HUES64 (cell line): ENCODE data around the gene TSR3.

Experiments
- H3K27ac ChIP-seq: 2 replicates; pipeline ENCODE4 v1.7.0; 2013; ENCODE audit warnings: low read depth, low read length, inconsistent platforms
- H3K27me3 ChIP-seq: 2 replicates; pipeline ENCODE4 v1.6.1; 2013; ENCODE audit warnings: mild to moderate bottlenecking, low read length; ENCODE audit not compliant: insufficient read depth
- H3K36me3 ChIP-seq: 2 replicates; pipeline ENCODE4 v1.6.1; 2013; ENCODE audit warnings: mild to moderate bottlenecking, low read length; ENCODE audit not compliant: insufficient read depth
- H3K4me1 ChIP-seq: 2 replicates; pipeline ENCODE4 v1.6.1; 2013; ENCODE audit warnings: mild to moderate bottlenecking, low read length, moderate library complexity; ENCODE audit not compliant: insufficient read depth
- H3K4me3 ChIP-seq: 2 replicates; pipeline ENCODE4 v1.5.1; 2013; ENCODE audit warnings: mild to moderate bottlenecking, low read length, moderate library complexity
- H3K9ac ChIP-seq: 2 replicates; pipeline ENCODE4 v1.6.1; 2013; ENCODE audit warnings: mild to moderate bottlenecking, low read depth, low read length
- H3K9me3 ChIP-seq: 2 replicates; pipeline ENCODE4 v1.6.1; 2013; ENCODE audit warnings: low read depth, low read length; ENCODE audit not compliant: insufficient read depth
- WGBS: fragments of 150-250, 120-280 bp; methylation state at CpG from one replicate; pipeline ENCODE4 v1.1.7; 2013; ENCODE audit warnings: missing lambda C conversion rate; 5-methylcytosine and 5-hydroxymethylcytosine counted together

TSR3 gene

GRCh38 chr16:1327619-1327947 lies 24.1 kb downstream of the TSR3 start:
- H3K4me1 ChIP-seq = peaks cover 6% of the 10 kb centered on the region; the same call in 1 of the 2 replicates
- no peak overlapping the region for H3K9ac ChIP-seq
- H3K27ac ChIP-seq = no peak overlapping the region; the same call in 1 of the 2 replicates
- no peaks in the 10 kb centered on the region for H3K9me3 ChIP-seq
- no peak overlapping the region for H3K4me3 ChIP-seq
- peaks cover 25% of the 10 kb centered on the region for H3K36me3 ChIP-seq
- WGBS = 72% methylated on average over 5 of the region's 5 CpGs
- H3K27me3 ChIP-seq = peaks cover 11% of the 10 kb centered on the region

GRCh38 chr16:1326946-1327618 lies 24.6 kb downstream of the TSR3 start:
- no peaks in the 10 kb centered on the region for H3K9me3 ChIP-seq
- no peak overlapping the region; the same call in 1 of the 2 replicates for H3K27ac ChIP-seq
- no peak overlapping the region for H3K4me3 ChIP-seq
- H3K4me1 ChIP-seq = peaks cover 3% of the 10 kb centered on the region; the same call in 1 of the 2 replicates
- H3K9ac ChIP-seq = no peak overlapping the region
- peaks cover 29% of the 10 kb centered on the region for H3K36me3 ChIP-seq
- peaks cover 6% of the 10 kb centered on the region for H3K27me3 ChIP-seq
- WGBS = 86% methylated on average over 17 of the region's 17 CpGs

- 84% methylated on average over 16 of the region's 17 CpGs for WGBS
- no peak overlapping the region; the same call in 1 of the 2 replicates for H3K27ac ChIP-seq
These were observed 25.3 kb downstream of the TSR3 start for GRCh38 chr16:1326391-1326790.

GRCh38 chr16:1325673-1326371 lies 25.9 kb downstream of the TSR3 start:
- H3K36me3 ChIP-seq = peaks cover 41% of the 10 kb centered on the region
- WGBS = 85% methylated on average over 20 of the region's 20 CpGs
- H3K9me3 ChIP-seq = no peaks in the 10 kb centered on the region
- H3K9ac ChIP-seq = no peak overlapping the region
- no peaks in the 10 kb centered on the region for H3K27me3 ChIP-seq
- H3K4me3 ChIP-seq = no peak overlapping the region
- H3K4me1 ChIP-seq = no peaks in the 10 kb centered on the region
- H3K27ac ChIP-seq = peak overlapping the region; percentile 41; the same call in 1 of the 2 replicates

More at GRCh38 chr16:1326391-1326790, 25.3 kb downstream of the TSR3 start:
- Histone ChIP-seq H3K27me3 (no peaks in the 10 kb centered on the region; the same call in 1 of the 2 replicates), H3K9me3 (no peaks in the 10 kb centered on the region), H3K4me1 (no peaks in the 10 kb centered on the region), H3K36me3 (peaks cover 35% of the 10 kb centered on the region), H3K9ac (no peak overlapping the region), H3K4me3 (no peak overlapping the region)

- H3K4me3 ChIP-seq = no peak overlapping the region
- H3K9ac ChIP-seq = no peak overlapping the region
- no peaks in the 10 kb centered on the region for H3K27me3 ChIP-seq
- WGBS = 91% methylated on average over 15 of the region's 15 CpGs
- H3K27ac ChIP-seq = no peak overlapping the region
- peaks cover 47% of the 10 kb centered on the region for H3K36me3 ChIP-seq
- no peaks in the 10 kb centered on the region for H3K9me3 ChIP-seq
- H3K4me1 ChIP-seq = no peaks in the 10 kb centered on the region
These were observed 26.4 kb downstream of the TSR3 start for GRCh38 chr16:1325261-1325660.

- no peak overlapping the region for H3K9ac ChIP-seq
- H3K9me3 ChIP-seq = no peaks in the 10 kb centered on the region
- no peaks in the 10 kb centered on the region for H3K4me1 ChIP-seq
- WGBS = 88% methylated on average over 22 of the region's 22 CpGs
- no peaks in the 10 kb centered on the region for H3K27me3 ChIP-seq
- H3K36me3 ChIP-seq = peaks cover 56% of the 10 kb centered on the region
- no peak overlapping the region for H3K4me3 ChIP-seq
- H3K27ac ChIP-seq = no peak overlapping the region
These were observed 27.3 kb downstream of the TSR3 start for GRCh38 chr16:1324286-1324826.

- H3K9me3 ChIP-seq = no peaks in the 10 kb centered on the region
- H3K4me1 ChIP-seq = no peaks in the 10 kb centered on the region
- H3K27me3 ChIP-seq = no peaks in the 10 kb centered on the region
- H3K36me3 ChIP-seq = peaks cover 64% of the 10 kb centered on the region
- no peak overlapping the region for H3K4me3 ChIP-seq
- 95% methylated on average over 35 of the region's 35 CpGs for WGBS
- no peak overlapping the region for H3K9ac ChIP-seq
- H3K27ac ChIP-seq = no peak overlapping the region
These were observed 28.1 kb downstream of the TSR3 start for GRCh38 chr16:1323296-1324239.

GRCh38 chr16:1322407-1322806 lies 29.3 kb downstream of the TSR3 start:
- H3K4me1 ChIP-seq = no peaks in the 10 kb centered on the region
- no peak overlapping the region for H3K9ac ChIP-seq
- H3K27ac ChIP-seq = no peak overlapping the region
- peaks cover 75% of the 10 kb centered on the region for H3K36me3 ChIP-seq
- H3K27me3 ChIP-seq = no peaks in the 10 kb centered on the region
- no peak overlapping the region for H3K4me3 ChIP-seq
- H3K9me3 ChIP-seq = no peaks in the 10 kb centered on the region
- WGBS = 97% methylated on average over 8 of the region's 8 CpGs

GRCh38 chr16:1320658-1321240 lies 30.9 kb downstream of the TSR3 start:
- Histone ChIP-seq H3K36me3 (peaks cover 92% of the 10 kb centered on the region), H3K27ac (no peak overlapping the region), H3K4me3 (no peak overlapping the region), H3K9me3 (no peaks in the 10 kb centered on the region), H3K27me3 (no peaks in the 10 kb centered on the region), H3K4me1 (no peaks in the 10 kb centered on the region), H3K9ac (no peak overlapping the region)
- WGBS = 92% methylated on average over 21 of the region's 22 CpGs

GRCh38 chr16:1320097-1320496 lies 31.6 kb downstream of the TSR3 start:
- Histone ChIP-seq H3K9ac (no peak overlapping the region), H3K27ac (no peak overlapping the region), H3K4me3 (no peak overlapping the region), H3K36me3 (peaks cover 95% of the 10 kb centered on the region), H3K9me3 (no peaks in the 10 kb centered on the region), H3K4me1 (no peaks in the 10 kb centered on the region), H3K27me3 (no peaks in the 10 kb centered on the region)
- 86% methylated on average over 12 of the region's 12 CpGs for WGBS
